ENCODE data around the gene GPR68.

GPR68 gene

GRCh38 chr14:91282954-91283645 lies 38.6 kb upstream of the GPR68 start:
- TF ChIP-seq, protein P1, sequence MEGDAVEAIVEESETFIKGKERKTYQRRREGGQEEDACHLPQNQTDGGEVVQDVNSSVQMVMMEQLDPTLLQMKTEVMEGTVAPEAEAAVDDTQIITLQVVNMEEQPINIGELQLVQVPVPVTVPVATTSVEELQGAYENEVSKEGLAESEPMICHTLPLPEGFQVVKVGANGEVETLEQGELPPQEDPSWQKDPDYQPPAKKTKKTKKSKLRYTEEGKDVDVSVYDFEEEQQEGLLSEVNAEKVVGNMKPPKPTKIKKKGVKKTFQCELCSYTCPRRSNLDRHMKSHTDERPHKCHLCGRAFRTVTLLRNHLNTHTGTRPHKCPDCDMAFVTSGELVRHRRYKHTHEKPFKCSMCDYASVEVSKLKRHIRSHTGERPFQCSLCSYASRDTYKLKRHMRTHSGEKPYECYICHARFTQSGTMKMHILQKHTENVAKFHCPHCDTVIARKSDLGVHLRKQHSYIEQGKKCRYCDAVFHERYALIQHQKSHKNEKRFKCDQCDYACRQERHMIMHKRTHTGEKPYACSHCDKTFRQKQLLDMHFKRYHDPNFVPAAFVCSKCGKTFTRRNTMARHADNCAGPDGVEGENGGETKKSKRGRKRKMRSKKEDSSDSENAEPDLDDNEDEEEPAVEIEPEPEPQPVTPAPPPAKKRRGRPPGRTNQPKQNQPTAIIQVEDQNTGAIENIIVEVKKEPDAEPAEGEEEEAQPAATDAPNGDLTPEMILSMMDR (conservative IDR thresholded peaks at IDR 0.05; ENCODE audit: low read depth) = no peak
- no peak for DNase-seq (ENCODE audit: low spot score)
- peak overlapping the region; percentile 80 for H3K27ac ChIP-seq
- CTCF ChIA-PET = interaction anchor here (4.0 kb wide), 1 partner anchor 106 kb away, joined by 40 read pairs; no protein-coding TSS in a partner anchor
- POLR2A ChIA-PET (ENCODE audit: low non-redundant PET) = no interaction called here

DNA sequence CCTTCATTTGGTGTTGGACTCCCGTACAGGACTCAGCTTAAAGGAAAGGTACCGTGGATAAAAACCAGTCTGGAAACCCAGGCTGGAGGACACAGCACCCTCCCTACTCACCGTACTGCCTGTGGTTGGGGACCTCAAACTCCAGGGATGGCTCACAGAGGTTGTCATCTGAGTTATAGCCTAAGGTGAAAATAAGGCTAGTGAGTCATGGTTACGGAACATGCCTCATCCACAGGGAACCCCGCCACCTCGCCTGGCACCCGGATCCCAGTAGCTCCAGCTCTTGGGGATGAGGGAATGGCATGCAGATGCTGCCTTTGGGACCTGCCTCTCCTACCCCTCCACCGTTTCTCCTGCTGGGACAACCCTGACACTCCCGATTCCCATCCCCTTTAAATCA lies 36.8 kb upstream of the GPR68 start:
- TF ChIP-seq, protein P1 (conservative IDR thresholded peaks at IDR 0.05; ENCODE audit: low read depth) = no peak
- POLR2A ChIA-PET (ENCODE audit: low non-redundant PET) = no interaction called here
- DNase-seq (ENCODE audit: low spot score) = peak; percentile 88
- CTCF ChIA-PET = interaction anchor here (1.4 kb wide), 1 partner anchor 104 kb away, joined by 4 read pairs; no protein-coding TSS in a partner anchor
- H3K27ac ChIP-seq = peak overlapping the region; percentile 74

- ChIA-PET POLR2A (ENCODE audit: low non-redundant PET) (no interaction called here), CTCF (interaction anchor here (1.4 kb wide), 1 partner anchor 103 kb away, joined by 4 read pairs; no protein-coding TSS in a partner anchor)
- peak overlapping the region; percentile 94 for H3K27ac ChIP-seq
These were observed 35.6 kb upstream of the GPR68 start for GRCh38 chr14:91280129-91280528.

DNA sequence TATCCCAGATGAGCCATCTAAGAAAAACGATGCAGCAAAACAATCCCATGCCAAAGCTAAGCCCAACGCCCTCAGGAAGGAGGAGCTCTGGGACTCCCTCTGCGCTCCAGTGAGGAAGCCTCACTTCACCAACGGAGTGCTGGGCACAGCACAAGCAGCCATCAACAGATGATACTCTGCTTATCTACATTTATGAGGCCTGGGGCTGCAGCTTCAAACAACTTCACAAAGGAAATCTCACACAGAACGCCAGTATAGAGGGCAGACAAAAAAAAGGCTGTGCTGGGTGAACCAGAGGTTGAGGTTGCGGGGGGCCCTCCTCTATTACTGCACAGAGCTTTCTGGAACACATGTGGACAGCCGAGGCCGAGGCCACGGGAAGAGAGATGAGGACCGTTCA lies 34.9 kb upstream of the GPR68 start:
- TF ChIP-seq, protein P1 (conservative IDR thresholded peaks at IDR 0.05; ENCODE audit: low read depth) = no peak
- ChIA-PET POLR2A (ENCODE audit: low non-redundant PET) (no interaction called here), CTCF (interaction anchor here (1.0 kb wide), 1 partner anchor 102 kb away, joined by 5 read pairs; no protein-coding TSS in a partner anchor)
- no peak for DNase-seq (ENCODE audit: low spot score)
- H3K27ac ChIP-seq = peak overlapping the region; percentile 94

More at GRCh38 chr14:91280129-91280528, 35.6 kb upstream of the GPR68 start:
- DNase-seq (ENCODE audit: low spot score) = no peak
- TF ChIP-seq, protein P1 (conservative IDR thresholded peaks at IDR 0.05; ENCODE audit: low read depth) = no peak

DNA sequence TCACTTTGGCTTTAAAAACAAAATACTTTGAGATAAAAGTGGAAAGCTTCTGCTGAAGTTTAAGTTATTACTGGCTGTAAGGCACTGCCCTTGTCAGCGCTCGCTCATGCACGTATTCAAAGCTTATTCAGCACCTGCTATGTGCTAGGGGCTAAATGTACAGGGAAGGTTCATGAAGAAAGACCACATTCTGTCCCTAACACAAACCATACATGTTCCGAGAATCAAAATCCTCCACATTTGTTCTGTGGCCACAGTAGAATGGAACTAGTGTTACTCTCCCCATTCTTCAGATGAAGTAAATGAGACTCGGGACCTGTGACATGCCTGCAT lies 33.8 kb upstream of the GPR68 start:
- ChIA-PET POLR2A (ENCODE audit: low non-redundant PET) (no interaction called here), CTCF (interaction anchor here (0.7 to 1.3 kb wide), 3 partner anchors 14 to 101 kb away, joined by 3 to 5 read pairs (median 4); no protein-coding TSS in a partner anchor)
- DNase-seq (ENCODE audit: low spot score) = no peak
- TF ChIP-seq, protein P1 (conservative IDR thresholded peaks at IDR 0.05; ENCODE audit: low read depth) = no peak
- peak overlapping the region; percentile 94 for H3K27ac ChIP-seq

GRCh38 chr14:91277546-91278382 lies 33.3 kb upstream of the GPR68 start:
- peak overlapping the region; percentile 94 for H3K27ac ChIP-seq
- peak; percentile 28 for DNase-seq (ENCODE audit: low spot score)
- ChIA-PET CTCF (interaction anchor here (0.7 to 1.3 kb wide), 3 partner anchors 13 to 100 kb away, joined by 3 to 5 read pairs (median 4); no protein-coding TSS in a partner anchor), POLR2A (ENCODE audit: low non-redundant PET) (interaction anchor here (0.5 kb wide), 1 partner anchor 600 kb away, joined by 3 read pairs; no protein-coding TSS in a partner anchor)
- TF ChIP-seq, protein P1 (conservative IDR thresholded peaks at IDR 0.05; ENCODE audit: low read depth) = no peak

All from RWPE1 (cell line).